H1 (cell line): ENCODE data around the gene RNF144A. TPM values are rescaled to one million over a fixed set of nuclear protein-coding genes. Genes with fewer than 3 reads are reported as not detected.

Experiments used
- CTCF ChIA-PET: fragments of 300-600 bp; sonication (Branson Sonifier 250); formaldehyde crosslinking; loops from one replicate; lab custom pipeline; 2021; ENCODE audit not compliant: partially characterized antibody; lab: Charles Lee
- POLR2A ChIA-PET: fragments of 300-600 bp; sonication (Branson Sonifier 250); formaldehyde crosslinking; loops from one replicate; lab custom pipeline; 2021; ENCODE audit warnings: inconsistent platforms; ENCODE audit not compliant: partially characterized antibody; lab: Charles Lee
- DNase-seq, 2 experiments: peaks; one replicate each; pipeline versions ENCODE4 v3.0.0 to v3.0.0-alpha.2; 2010 to 2022; ENCODE audit warnings: low spot score in 2 of 2, low read depth in 1 of 2, mixed read lengths in 1 of 2
- FAIRE-seq: peaks from 2 replicates; lab custom pipeline; 2011; peaks lifted over from hg19 to GRCh38; lab: Jason Lieb, UNC
- H2AFZ ChIP-seq: 2 replicates; pipeline ENCODE4 v1.8.1; 2012; ENCODE audit warnings: low read length, inconsistent platforms
- H2AK5ac ChIP-seq: 2 replicates; pipeline ENCODE4 v1.6.1; 2013; ENCODE audit warnings: low read depth, low read length
- H2BK120ac ChIP-seq: replicated peaks from 2 replicates; pipeline ENCODE3; 2013; ENCODE audit warnings: low read depth, low read length, inconsistent platforms
- H2BK12ac ChIP-seq: 2 replicates; pipeline ENCODE4 v1.6.1; 2013; ENCODE audit warnings: low read depth, low read length
- H2BK15ac ChIP-seq: 2 replicates; pipeline ENCODE4 v1.6.1; 2013; ENCODE audit warnings: low read length
- H2BK20ac ChIP-seq: 2 replicates; pipeline ENCODE4 v1.6.1; 2013; ENCODE audit warnings: low read length
- H2BK5ac ChIP-seq: 2 replicates; pipeline ENCODE4 v1.6.1; 2013; ENCODE audit warnings: low read depth, low read length
- H3K14ac ChIP-seq: 2 replicates; pipeline ENCODE4 v1.6.1; 2013; ENCODE audit warnings: inconsistent platforms; ENCODE audit not compliant: insufficient read length
- H3K18ac ChIP-seq: 2 replicates; pipeline ENCODE4 v1.6.1; 2013; ENCODE audit warnings: low read length; ENCODE audit errors: extremely low read depth
- H3K23ac ChIP-seq: 2 replicates; pipeline ENCODE4 v1.6.1; 2013; ENCODE audit warnings: inconsistent platforms; ENCODE audit not compliant: insufficient read length
- H3K23me2 ChIP-seq: 2 replicates; pipeline ENCODE4 v1.6.1; 2013; ENCODE audit warnings: low read depth, low read length
- H3K27ac ChIP-seq: 2 replicates; pipeline ENCODE4 v1.6.1; 2011; ENCODE audit warnings: low read depth, low read length, inconsistent platforms
- H3K27me3 ChIP-seq, 4 experiments: replicated peaks in 1 of 4; 1 replicate in 1 of 4; 2 replicates in 3 of 4; pipeline versions ENCODE4 v1.6.1 to v1.8.1; 2011 to 2013; ENCODE audit warnings: low read length in 3 of 4, mild to moderate bottlenecking in 3 of 4, inconsistent platforms in 2 of 4, mixed read lengths in 2 of 4, moderate library complexity in 1 of 4; ENCODE audit not compliant: control insufficient read depth in 3 of 4, insufficient read depth in 3 of 4; ENCODE audit errors: extremely low read depth in 1 of 4
- H3K36me3 ChIP-seq, 4 experiments: 2 replicates each; pipeline versions ENCODE4 v1.6.1 to v1.8.1; 2011 to 2013; ENCODE audit warnings: mild to moderate bottlenecking in 4 of 4, low read length in 3 of 4, moderate library complexity in 2 of 4, control low read depth in 1 of 4, inconsistent platforms in 1 of 4; ENCODE audit not compliant: insufficient read depth in 4 of 4, control insufficient read depth in 2 of 4
- H3K4ac ChIP-seq: replicated peaks from 2 replicates; pipeline ENCODE3; 2013; ENCODE audit warnings: low read length, low read depth, mixed read lengths, inconsistent platforms; ENCODE audit not compliant: insufficient read length
- H3K4me1 ChIP-seq, 4 experiments: replicated peaks in 1 of 4; 1 replicate in 1 of 4; 2 replicates in 3 of 4; pipeline versions ENCODE4 v1.6.1 to v1.8.1; 2011 to 2013; ENCODE audit warnings: low read length in 3 of 4, inconsistent platforms in 2 of 4, mixed read lengths in 1 of 4; ENCODE audit not compliant: insufficient read depth in 4 of 4, control insufficient read depth in 3 of 4
- H3K4me2 ChIP-seq, 2 experiments: 2 replicates each; pipeline versions ENCODE4 v1.6.1 to v1.8.1; 2011 to 2013; ENCODE audit warnings: low read depth in 2 of 2, low read length in 2 of 2, control low read depth in 1 of 2, inconsistent platforms in 1 of 2, mild to moderate bottlenecking in 1 of 2; ENCODE audit not compliant: insufficient read depth in 1 of 2
- H3K4me3 ChIP-seq, 4 experiments: fragments of 200-600, 300-600 bp in 1 of 4; sonication (generic), shearing (Covaris generic), sonication (Bioruptor Twin) in 1 of 4; 2 replicates each; pipeline versions ENCODE4 v1.5.1 to v1.8.1; 2011 to 2016; ENCODE audit warnings: low read length in 4 of 4, low read depth in 3 of 4, control low read depth in 2 of 4, inconsistent platforms in 2 of 4, mild to moderate bottlenecking in 2 of 4, mixed read lengths in 1 of 4, moderate library complexity in 1 of 4; ENCODE audit not compliant: insufficient read depth in 2 of 4; ENCODE audit errors: extremely low read depth in 1 of 4
- H3K56ac ChIP-seq: replicated peaks from 2 replicates; pipeline ENCODE3; 2013; ENCODE audit warnings: low read depth, mild to moderate bottlenecking, mixed read lengths, low read length, inconsistent platforms; ENCODE audit not compliant: insufficient read length
- H3K79me1 ChIP-seq: 2 replicates; pipeline ENCODE4 v1.6.1; 2013; ENCODE audit warnings: low read depth, low read length, control low read depth
- H3K79me2 ChIP-seq, 2 experiments: 2 replicates each; pipeline versions ENCODE4 v1.6.1 to v1.8.1; 2012 to 2013; ENCODE audit warnings: low read length in 2 of 2, mild to moderate bottlenecking in 2 of 2, inconsistent platforms in 1 of 2; ENCODE audit not compliant: insufficient read depth in 2 of 2, control insufficient read depth in 1 of 2
- H3K9ac ChIP-seq, 4 experiments: replicated peaks in 1 of 4; 1 replicate in 1 of 4; 2 replicates in 3 of 4; pipeline versions ENCODE4 v1.6.1 to v1.8.1; 2011 to 2013; ENCODE audit warnings: low read depth in 3 of 4, low read length in 3 of 4, control low read depth in 2 of 4, mild to moderate bottlenecking in 2 of 4, moderate library complexity in 2 of 4, inconsistent platforms in 1 of 4; ENCODE audit errors: extremely low read depth in 1 of 4
- H3K9me3 ChIP-seq, 2 experiments: 2 replicates each; pipeline versions ENCODE4 v1.6.1 to v1.8.1; 2012 to 2013; ENCODE audit warnings: mild to moderate bottlenecking in 2 of 2, moderate library complexity in 2 of 2, control low read depth in 1 of 2, inconsistent platforms in 1 of 2, low read depth in 1 of 2, low read length in 1 of 2, mixed read lengths in 1 of 2; ENCODE audit not compliant: insufficient read depth in 2 of 2
- H4K20me1 ChIP-seq, 2 experiments: replicated peaks in 1 of 2; 2 replicates each; pipeline versions ENCODE3 to v1.8.1; 2011 to 2013; ENCODE audit warnings: inconsistent platforms in 2 of 2, low read length in 2 of 2, mild to moderate bottlenecking in 1 of 2; ENCODE audit not compliant: insufficient read depth in 2 of 2, control insufficient read depth in 1 of 2
- H4K5ac ChIP-seq: 2 replicates; pipeline ENCODE4 v1.6.1; 2013; ENCODE audit warnings: low read length, low read depth, mixed read lengths, inconsistent platforms; ENCODE audit not compliant: insufficient read length
- H4K8ac ChIP-seq: 2 replicates; pipeline ENCODE4 v1.8.0; 2013; ENCODE audit warnings: mild to moderate bottlenecking, moderate library complexity, low read length, inconsistent platforms; ENCODE audit not compliant: insufficient read depth; ENCODE audit errors: extremely low read depth
- H4K91ac ChIP-seq: replicated peaks from 2 replicates; pipeline ENCODE3; 2013; ENCODE audit warnings: low read length, mixed read lengths, inconsistent platforms; ENCODE audit not compliant: insufficient read length
- RAD21 ChIP-seq, 2 experiments: IDR thresholded peaks in 1 of 2; conservative IDR thresholded peaks in 1 of 2; 2 replicates each; pipeline ENCODE4 v1.6.1; 2011; ENCODE audit warnings: low read depth in 2 of 2, low read length in 2 of 2, improper control_type of control experiment in 1 of 2, inconsistent platforms in 1 of 2, mild to moderate bottlenecking in 1 of 2, moderate library complexity in 1 of 2
- ZNF274 ChIP-seq: IDR thresholded peaks from 2 replicates; pipeline ENCODE4 v1.7.0; 2012; ENCODE audit warnings: low read length, borderline replicate concordance; ENCODE audit errors: extremely low read depth
- WGBS, 2 experiments: shearing (Covaris generic) in 1 of 2; methylation state at CpG; one replicate each; pipeline versions ENCODE4 v1.1.6 to v1.1.7; 2013 to 2015; ENCODE audit warnings: low lambda C conversion rate in 2 of 2, mixed read lengths in 2 of 2, inconsistent platforms in 1 of 2, low coverage in 1 of 2, missing lambda C conversion rate in 1 of 2; ENCODE audit not compliant: insufficient replicate concordance in 2 of 2, insufficient coverage in 1 of 2, insufficient read length in 1 of 2; ENCODE audit errors: extremely low coverage in 1 of 2, missing lambda C conversion rate in 1 of 2; 5-methylcytosine and 5-hydroxymethylcytosine counted together
- polyA plus RNA-seq, 7 experiments: library from polyadenylated mRNA; depleted of rRNA in 3 of 7; stranded (reverse) in 5 of 7; unstranded in 2 of 7; fragments of >200 nt in 5 of 7; fragments of 200-250 nt in 2 of 7; gene quantifications; 1 replicate in 5 of 7; 2 replicates in 1 of 7; 4 replicates in 1 of 7; pipeline versions ENCODE4 v1.2.1 to v1.2.3, GENCODE V29; 2011 to 2013; ENCODE audit warnings: missing spikeins in 2 of 7, mixed read lengths in 2 of 7
- total RNA-seq: library from RNA; stranded (reverse); fragmentation: NEBNext Ultra II Directional; extraction: Animal tissue kit (Norgen Biotek cat#: 25700); gene quantifications from 2 replicates; pipeline ENCODE4 v1.2.1, GENCODE V29; 2021

Gene RNF144A
- total and polyA plus RNA-seq, 2 of the 8 experiments (the other 6 are each of a cell fraction or from before 2014, with no cell fraction given) = 14.0 to 15.0 TPM

DNA sequence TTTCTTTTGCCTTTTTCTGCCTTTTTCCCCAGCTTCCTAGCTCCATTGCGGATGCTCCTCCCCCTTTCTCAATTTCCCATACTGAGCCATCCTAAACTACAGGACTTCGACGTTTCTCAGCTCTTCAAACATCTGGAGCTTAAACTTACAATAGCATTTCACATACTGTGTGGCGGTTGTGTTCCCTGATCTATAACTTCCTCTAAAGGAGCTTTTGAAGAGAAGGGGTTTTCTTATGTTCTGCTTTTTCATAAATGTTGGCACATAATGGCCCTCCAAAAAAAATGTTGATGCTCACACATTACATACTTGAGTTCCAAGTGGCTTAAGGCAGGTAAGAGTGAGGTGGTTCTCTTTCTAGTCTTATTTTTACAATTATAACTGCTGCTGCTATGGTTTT, 87.4 kb downstream of the RNF144A start:
- CTCF ChIA-PET = interaction anchor here (1.5 to 14.3 kb wide), 4 partner anchors 10 to 137 kb away, joined by 3 to 132 read pairs (median 6); no protein-coding TSS in a partner anchor
- H3K79me2 ChIP-seq = no peaks in the 10 kb centered on the region
- no peak overlapping the region for H2BK5ac ChIP-seq
- FAIRE-seq (no peak), DNase-seq (no peak)
- H4K20me1 ChIP-seq = no peaks in the 10 kb centered on the region
- no peak overlapping the region for H3K27ac ChIP-seq
- H3K27me3 ChIP-seq = no peaks in the 10 kb centered on the region
- POLR2A ChIA-PET = no interaction called here
- WGBS, 2 experiments = 75% methylated on average over 4 of the region's 4 CpGs; no CpG with 5 or more reads in 1 of the 2 experiments
- H3K79me1 ChIP-seq = no peaks in the 10 kb centered on the region
- no peak overlapping the region for H3K23ac ChIP-seq
- H3K4me3 ChIP-seq = no peak overlapping the region
- no peak overlapping the region for H3K4ac ChIP-seq
- TF ChIP-seq ZNF274 (no peak), RAD21 (IDR thresholded peaks at IDR 0.05 in 1 of 2, conservative IDR thresholded peaks at IDR 0.05 in 1 of 2; ENCODE audit: low read depth in 2 of 2, low read length in 2 of 2) (no peak)
- no peak overlapping the region for H2AK5ac ChIP-seq
- H4K91ac ChIP-seq = no peak overlapping the region
- H4K8ac ChIP-seq = no peak overlapping the region
- H3K14ac ChIP-seq = no peak overlapping the region
- H3K56ac ChIP-seq = no peak overlapping the region
- no peak overlapping the region for H3K18ac ChIP-seq
- no peaks in the 10 kb centered on the region for H3K36me3 ChIP-seq
- no peaks in the 10 kb centered on the region for H3K9me3 ChIP-seq
- no peaks in the 10 kb centered on the region for H3K23me2 ChIP-seq
- H2BK120ac ChIP-seq = no peak overlapping the region
- H2BK15ac ChIP-seq = no peak overlapping the region
- H2BK12ac ChIP-seq = no peak overlapping the region
- H2AFZ ChIP-seq = no peak overlapping the region
- H3K4me2 ChIP-seq = no peak overlapping the region
- H3K9ac ChIP-seq = no peak overlapping the region
- H2BK20ac ChIP-seq = no peak overlapping the region
- no peaks in the 10 kb centered on the region for H3K4me1 ChIP-seq
- no peak overlapping the region for H4K5ac ChIP-seq
